AML-193 (cell line): Measurements from ENCODE around the gene ITGB3.

Source experiments
- DNase-seq, 2 experiments: peaks; one replicate each; lab custom pipeline; 2025; lab: John Stamatoyannopoulos, UW

The ITGB3 gene

DNA sequence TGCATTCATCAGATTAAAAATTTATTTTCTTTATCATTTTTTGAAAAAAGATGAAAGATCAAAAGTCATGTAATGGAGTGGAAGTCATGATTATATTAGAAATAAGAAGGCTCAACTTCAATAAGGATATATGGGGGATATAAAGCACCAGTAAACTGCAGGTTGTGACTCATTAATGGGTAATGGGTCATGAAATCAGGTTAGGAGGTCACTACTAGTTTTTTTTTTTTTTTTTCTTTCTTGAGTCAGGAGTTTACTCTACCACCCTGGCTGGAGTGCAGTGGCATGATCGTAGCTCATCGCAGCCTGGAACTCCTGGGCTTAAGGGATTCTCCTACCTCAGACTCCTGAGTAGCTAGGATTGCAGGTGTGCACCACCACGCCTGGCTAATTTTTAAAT is 84.4 kb downstream of the ITGB3 start:
- DNase-seq, result no peak

DNA sequence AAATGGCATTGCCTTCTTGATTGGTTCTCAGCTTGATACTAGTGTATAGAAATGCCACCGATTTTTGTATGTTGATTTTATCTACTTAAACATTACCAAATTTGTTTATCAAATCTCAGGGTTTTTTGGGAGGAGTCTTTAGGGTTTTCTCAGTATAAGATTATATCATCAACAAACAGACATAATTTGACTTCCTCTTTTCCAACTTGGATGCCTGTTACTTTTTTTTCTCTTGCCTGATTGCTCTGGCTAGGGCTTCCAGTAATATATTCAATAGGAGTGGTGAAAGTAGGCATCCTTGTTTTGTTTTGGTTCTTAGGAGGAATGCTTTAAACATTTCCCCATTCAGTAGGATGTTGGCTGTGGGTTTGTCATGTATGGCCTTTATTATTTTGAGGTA is 99.2 kb downstream of the ITGB3 start:
- DNase-seq, result peak; percentile 16 to 37

DNA sequence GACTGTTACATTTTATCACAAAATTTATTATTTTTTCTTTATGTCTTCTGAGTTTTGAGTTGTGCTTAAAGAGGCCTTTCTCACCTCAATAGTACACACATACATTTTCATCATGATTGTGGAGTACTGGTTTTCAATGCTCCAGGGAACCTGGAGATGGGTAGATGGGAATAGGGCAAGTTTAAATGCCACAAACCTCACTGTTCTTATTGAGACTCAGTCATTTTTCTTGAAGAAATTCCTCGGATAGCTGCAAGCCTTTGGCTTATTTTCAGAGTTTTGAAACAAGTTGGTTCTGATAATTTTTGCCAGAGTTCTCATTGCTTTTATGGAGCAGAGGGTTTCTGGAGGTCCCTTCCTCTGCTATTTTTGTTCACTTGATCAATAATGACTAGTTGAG is 105.0 kb downstream of the ITGB3 start:
- DNase-seq, result no peak
